Adipocyte (in vitro differentiated cells): ENCODE measurements around the gene RPL22.

Source experiments
- DNase-seq: peaks from one replicate; pipeline ENCODE4 v3.0.0-alpha.2; 2015; ENCODE audit warnings: low read depth
- H3K27me3 ChIP-seq: replicated peaks from 2 replicates; pipeline ENCODE4 v1.7.0; 2013; ENCODE audit warnings: mild to moderate bottlenecking, low read length, moderate library complexity; ENCODE audit not compliant: control insufficient read depth, insufficient read depth
- H3K36me3 ChIP-seq: 2 replicates; pipeline ENCODE4 v1.7.0; 2013; ENCODE audit warnings: low read length, mild to moderate bottlenecking, moderate library complexity; ENCODE audit not compliant: control insufficient read depth, insufficient read depth, severe bottlenecking
- H3K4me1 ChIP-seq: 2 replicates; pipeline ENCODE4 v1.7.0; 2013; ENCODE audit warnings: mild to moderate bottlenecking, low read length, moderate library complexity; ENCODE audit not compliant: control insufficient read depth, insufficient read depth
- H3K4me3 ChIP-seq: 2 replicates; pipeline ENCODE4 v1.7.0; 2013; ENCODE audit warnings: mild to moderate bottlenecking, low read length, moderate library complexity
- H3K9ac ChIP-seq: 2 replicates; pipeline ENCODE4 v1.7.0; 2013; ENCODE audit warnings: mild to moderate bottlenecking, low read length, moderate library complexity
- H3K9me3 ChIP-seq: 2 replicates; pipeline ENCODE4 v1.7.0; 2013; ENCODE audit warnings: mild to moderate bottlenecking, low read length, moderate library complexity; ENCODE audit not compliant: control insufficient read depth

RPL22 gene

DNA sequence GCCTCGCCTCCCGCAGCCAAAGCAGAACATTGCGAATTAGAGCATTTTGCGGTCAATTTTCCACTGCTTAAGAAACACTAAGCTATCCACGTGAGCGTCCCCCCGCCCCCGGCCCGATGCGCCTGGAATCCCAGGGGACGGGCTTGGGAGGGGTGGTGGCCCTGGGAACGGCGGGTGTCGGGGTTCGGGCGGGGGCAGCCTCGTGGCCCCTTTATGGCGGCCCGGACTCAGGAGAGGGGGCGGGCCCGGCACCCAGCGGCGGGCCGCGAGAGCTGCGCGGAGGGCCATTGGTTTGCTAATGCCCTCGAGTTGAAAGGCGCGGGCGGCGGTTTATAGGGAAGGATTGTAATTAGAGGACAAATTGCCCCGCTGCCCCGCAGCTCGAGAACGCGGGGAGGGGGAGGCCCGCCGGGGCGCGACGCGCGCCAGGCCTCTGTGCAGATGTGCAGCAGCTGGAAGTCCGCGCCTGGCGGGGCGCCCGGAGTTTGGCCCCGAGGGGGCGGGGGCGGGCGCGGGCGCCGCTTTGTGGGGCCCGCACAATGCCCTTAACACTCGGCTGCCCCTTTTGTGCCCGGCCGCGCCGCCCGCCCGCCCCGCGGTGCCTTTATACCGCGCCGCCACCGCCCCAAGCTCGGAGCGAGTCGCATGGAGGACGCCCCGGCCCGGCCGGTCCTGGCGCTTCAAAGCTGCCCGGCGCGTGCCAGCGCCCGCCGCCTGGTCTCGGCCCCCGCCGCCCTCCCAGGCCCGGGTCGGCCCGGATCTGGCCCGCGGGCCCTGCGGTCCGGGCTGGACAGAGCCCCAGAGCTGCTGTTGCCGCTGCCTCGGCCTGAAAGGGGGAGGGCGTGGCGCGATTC, 42.7 kb upstream of the RPL22 start:
- Histone ChIP-seq H3K4me3 (no peak overlapping the region), H3K9ac (no peak overlapping the region), H3K27me3 (peaks cover 30% of the 10 kb centered on the region), H3K36me3 (no peaks in the 10 kb centered on the region), H3K9me3 (peaks cover 4% of the 10 kb centered on the region), H3K4me1 (peaks cover 17% of the 10 kb centered on the region)
- DNase-seq: peak; percentile 39

DNA sequence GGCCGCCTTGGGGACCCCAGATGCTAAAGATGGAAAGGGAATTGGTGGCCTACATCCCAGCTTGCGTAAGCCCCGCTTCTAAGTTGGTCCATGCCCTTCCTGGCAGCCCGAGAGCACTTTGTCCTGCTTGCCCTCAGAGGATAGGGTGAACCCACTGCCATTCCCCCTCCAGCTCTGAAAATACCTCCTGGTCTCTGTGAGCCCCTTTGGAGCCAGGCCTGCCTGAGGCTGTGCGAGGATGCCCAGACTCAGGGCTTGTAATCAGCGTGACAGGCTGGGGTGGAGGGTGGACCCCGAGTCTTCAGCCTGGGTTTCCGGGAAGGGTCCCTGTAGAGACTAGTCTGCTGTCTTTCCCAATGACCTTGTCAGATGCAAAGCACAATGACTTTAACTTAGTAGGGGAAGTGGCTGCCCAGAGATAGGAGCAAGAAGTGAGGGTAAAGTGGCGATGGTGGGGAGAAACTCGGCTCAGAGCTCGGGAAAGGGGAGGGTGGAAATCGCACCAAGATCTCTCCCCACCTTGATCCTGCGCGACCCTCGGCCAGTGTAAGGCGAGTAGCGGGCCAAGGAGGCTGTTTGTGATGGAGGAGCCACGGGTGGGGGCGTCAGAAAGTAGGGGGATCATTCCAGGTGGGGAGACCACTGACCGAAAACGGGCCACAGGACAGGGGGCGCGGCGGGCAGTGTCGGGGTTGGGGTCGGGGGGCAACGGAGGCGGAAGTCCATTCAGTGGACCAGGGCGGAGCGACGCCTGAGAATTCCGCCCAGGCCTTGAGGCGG, 41.9 kb upstream of the RPL22 start:
- no peak overlapping the region for H3K4me3 ChIP-seq
- H3K27me3 ChIP-seq: peaks cover 24% of the 10 kb centered on the region

DNA sequence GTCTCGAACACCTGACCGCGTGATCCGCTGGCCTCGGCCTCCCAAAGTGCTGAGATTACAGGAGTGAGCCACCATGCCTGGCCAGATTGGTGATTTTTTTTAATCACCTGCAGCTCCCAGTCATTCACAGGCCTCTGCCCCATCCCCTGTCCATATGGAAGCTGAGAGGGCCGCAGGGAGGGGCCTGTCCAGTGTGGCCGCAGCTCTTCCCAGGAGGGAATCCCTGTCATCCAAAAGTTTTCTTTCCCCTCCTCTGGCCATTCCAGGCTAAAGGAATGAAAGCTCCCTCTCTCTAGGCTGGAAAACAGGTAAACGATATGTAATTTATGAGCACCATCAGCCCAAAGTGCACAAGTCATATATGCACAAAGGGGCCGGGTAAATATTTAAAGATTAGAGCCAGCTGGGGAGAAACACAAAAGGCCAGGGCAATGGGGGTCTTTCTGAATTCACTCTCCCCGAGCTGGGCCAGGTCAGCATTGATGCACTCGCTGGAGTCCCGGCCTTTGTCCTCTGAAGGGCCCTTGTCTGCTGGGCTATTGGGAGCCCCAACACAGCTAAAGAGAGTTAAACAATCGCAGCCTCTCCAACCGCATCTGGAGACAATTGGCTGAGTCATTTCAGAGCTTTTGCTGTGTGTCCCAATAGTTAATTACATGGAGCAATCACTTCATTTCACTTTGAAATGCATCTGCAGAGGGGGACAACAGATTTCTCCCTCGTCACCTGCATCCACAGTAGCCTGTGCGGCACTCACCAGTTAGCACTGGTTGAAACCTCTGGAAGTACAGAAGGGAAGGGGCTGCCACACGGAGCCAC, 40.8 kb upstream of the RPL22 start:
- Histone ChIP-seq H3K9me3 (peaks cover 4% of the 10 kb centered on the region), H3K9ac (no peak overlapping the region), H3K27me3 (peaks cover 20% of the 10 kb centered on the region), H3K4me3 (no peak overlapping the region), H3K4me1 (peaks cover 14% of the 10 kb centered on the region), H3K36me3 (no peaks in the 10 kb centered on the region)
- DNase-seq: peak; percentile 91

More for the DNA sequence above, 41.9 kb upstream of the RPL22 start:
- DNase-seq: no peak
- peaks cover 4% of the 10 kb centered on the region for H3K9me3 ChIP-seq
- H3K4me1 ChIP-seq: peaks cover 14% of the 10 kb centered on the region
- H3K36me3 ChIP-seq: no peaks in the 10 kb centered on the region
- no peak overlapping the region for H3K9ac ChIP-seq

DNA sequence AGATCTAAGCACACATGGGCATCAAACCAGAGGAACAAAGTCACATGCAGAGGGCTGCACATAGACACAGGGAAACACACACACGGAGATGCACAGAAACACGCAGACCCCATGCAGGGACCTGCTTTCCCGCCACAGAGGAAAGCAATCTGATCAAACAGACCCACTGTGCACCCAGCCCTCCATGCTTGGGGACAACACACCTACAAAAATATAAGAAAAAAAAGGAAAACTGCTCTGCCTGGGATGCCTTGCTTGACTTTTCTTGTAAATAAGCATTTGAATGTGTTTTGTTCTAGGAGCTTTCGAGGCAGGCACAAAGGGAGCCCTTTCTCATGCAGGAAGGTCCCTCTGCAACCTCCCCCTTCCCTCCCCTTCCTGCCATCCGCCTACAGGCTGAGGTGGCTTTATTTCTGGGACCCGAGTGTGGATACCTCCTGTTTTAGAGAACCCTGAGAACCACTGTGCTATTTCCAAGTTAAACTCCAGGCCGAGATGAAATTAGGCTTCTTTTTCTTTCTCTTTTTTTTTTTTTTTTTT, 39.9 kb upstream of the RPL22 start:
- peaks cover 4% of the 10 kb centered on the region for H3K9me3 ChIP-seq
- H3K36me3 ChIP-seq: no peaks in the 10 kb centered on the region
- DNase-seq: no peak
- no peak overlapping the region for H3K9ac ChIP-seq
- peaks cover 22% of the 10 kb centered on the region for H3K4me1 ChIP-seq
- peaks cover 15% of the 10 kb centered on the region for H3K27me3 ChIP-seq
- no peak overlapping the region for H3K4me3 ChIP-seq

DNA sequence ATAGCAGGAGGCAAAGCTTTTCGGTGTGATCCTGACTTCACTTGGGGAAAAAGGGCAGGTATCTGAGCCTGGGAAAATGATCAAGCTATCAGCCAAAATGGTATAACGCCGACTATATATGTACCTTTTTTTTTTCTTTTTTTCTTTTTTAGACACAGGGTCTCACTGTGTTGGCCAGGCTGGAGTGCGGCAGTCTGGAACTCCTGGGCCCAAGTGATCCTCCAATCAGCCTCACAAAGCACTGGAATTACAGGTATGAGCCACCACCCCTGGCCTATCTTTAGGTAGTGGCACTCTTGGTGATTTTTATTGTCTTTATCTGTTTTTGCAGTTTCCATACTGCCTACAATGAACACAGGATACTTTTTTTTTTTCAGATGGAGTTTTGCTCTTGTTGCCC, 37.7 kb upstream of the RPL22 start:
- Histone ChIP-seq H3K27me3 (peaks cover 6% of the 10 kb centered on the region), H3K36me3 (peaks cover 10% of the 10 kb centered on the region), H3K9me3 (no peaks in the 10 kb centered on the region), H3K4me3 (no peak overlapping the region), H3K9ac (no peak overlapping the region), H3K4me1 (peaks cover 26% of the 10 kb centered on the region)
- no peak for DNase-seq

DNA sequence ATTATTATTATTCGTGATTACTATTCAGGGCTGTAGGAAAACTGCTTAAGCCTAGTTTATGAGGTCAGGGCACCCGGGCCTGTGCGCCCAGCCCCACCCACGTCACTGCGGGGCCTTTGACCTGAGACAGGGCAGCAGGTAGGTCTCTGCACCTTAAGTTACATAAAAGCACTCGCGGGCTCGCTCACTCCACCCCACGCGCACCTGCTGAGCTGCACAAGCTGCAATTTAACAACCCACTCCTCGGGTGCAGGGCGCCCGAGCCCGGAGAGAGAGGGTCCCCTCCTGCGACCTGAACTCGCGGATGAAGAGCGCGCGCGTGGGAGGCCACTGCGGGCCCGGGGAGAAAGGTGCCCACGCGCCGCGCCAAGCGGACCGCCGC, 35.9 kb upstream of the RPL22 start:
- no peaks in the 10 kb centered on the region for H3K27me3 ChIP-seq
- peak overlapping the region; percentile 92 for H3K9ac ChIP-seq
- DNase-seq: no peak
- H3K4me1 ChIP-seq: peaks cover 16% of the 10 kb centered on the region
- peaks cover 23% of the 10 kb centered on the region for H3K36me3 ChIP-seq
- H3K4me3 ChIP-seq: peak overlapping the region; percentile 91
- no peaks in the 10 kb centered on the region for H3K9me3 ChIP-seq

DNA sequence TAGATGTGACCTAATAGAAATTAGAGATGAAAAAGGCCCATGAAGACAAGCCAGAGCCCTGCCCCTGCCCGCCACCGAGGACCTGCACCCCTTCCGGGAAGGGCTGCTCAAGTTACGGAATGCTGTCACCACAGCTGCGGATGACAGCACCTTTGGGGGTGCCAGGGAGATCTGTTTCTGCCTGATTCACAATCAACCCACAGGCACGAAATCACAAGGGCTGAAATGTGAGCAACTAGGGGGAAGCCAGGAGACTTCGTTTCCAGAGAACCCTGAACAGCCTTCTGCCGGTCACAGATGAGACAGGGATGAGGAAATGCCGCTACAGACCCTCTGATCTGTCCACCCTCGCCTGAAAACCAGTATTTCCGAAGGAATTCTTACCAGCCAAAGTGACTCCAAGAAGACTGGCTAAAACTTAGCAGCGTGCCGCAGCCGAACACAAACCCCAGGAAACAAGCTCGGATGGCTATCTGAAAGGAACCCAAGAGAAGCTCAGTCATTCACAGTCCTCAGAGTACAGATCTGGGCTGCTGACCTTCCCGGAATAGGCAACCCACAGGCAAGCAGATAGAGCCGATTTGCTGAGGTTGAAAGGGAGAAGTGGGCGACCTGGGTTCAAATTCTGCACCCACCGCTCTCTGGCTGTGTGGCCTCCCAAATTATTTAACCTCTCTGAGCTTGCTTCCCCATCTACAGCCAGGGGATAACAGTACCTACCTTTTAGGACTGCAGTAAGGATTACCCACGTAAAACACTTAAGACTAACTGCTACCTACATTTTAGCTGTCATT, 35.3 kb upstream of the RPL22 start:
- Histone ChIP-seq H3K9ac (peak overlapping the region; percentile 92), H3K9me3 (no peaks in the 10 kb centered on the region), H3K36me3 (peaks cover 26% of the 10 kb centered on the region), H3K27me3 (no peaks in the 10 kb centered on the region), H3K4me1 (peaks cover 12% of the 10 kb centered on the region), H3K4me3 (peak overlapping the region; percentile 91)
- no peak for DNase-seq

DNA sequence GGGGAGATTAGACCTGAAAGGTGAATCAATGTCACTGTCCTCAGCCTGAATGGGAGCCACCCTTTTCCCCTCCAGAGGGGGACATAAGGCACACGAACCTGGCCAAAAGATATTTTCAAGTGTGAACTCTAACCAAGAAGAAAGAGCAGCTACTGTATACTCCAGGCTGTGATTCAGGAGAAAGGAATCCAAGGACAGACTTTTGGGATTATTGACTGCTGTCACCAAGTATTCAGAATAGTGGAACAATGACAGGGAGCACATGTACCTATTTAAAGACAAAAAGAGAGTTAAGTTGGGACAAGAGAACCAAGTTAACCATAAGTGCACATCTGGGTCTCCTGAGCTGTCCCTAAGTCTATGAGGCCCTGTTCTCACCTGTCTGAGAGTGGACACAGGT, 34.0 kb upstream of the RPL22 start:
- no peak for DNase-seq
- Histone ChIP-seq H3K9ac (no peak overlapping the region), H3K4me1 (peaks cover 12% of the 10 kb centered on the region), H3K4me3 (no peak overlapping the region), H3K36me3 (peaks cover 30% of the 10 kb centered on the region), H3K27me3 (no peaks in the 10 kb centered on the region), H3K9me3 (no peaks in the 10 kb centered on the region)

DNA sequence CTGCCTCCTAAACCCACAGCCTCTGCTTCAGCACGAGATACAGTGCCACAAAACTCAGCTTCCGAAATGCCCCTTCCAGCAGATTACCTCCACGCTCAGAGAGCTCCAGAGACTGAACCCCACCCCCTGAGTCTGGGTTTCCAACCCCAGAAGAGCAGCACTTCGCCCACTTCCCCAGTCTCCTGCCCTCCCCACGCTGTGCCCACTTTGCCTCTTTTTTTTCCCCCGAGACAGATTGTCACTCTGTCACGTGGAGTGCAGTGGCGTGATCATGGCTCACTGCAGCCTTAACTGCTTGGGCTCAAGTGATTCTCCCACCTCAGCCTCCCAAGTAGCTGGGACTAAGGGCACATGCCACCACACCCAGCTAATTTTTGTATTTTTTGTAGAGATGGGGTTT, 26.3 kb upstream of the RPL22 start:
- Histone ChIP-seq H3K36me3 (peaks cover 50% of the 10 kb centered on the region), H3K27me3 (no peaks in the 10 kb centered on the region), H3K4me3 (no peak overlapping the region), H3K9me3 (no peaks in the 10 kb centered on the region), H3K9ac (no peak overlapping the region), H3K4me1 (peaks cover 11% of the 10 kb centered on the region)
- DNase-seq: no peak

DNA sequence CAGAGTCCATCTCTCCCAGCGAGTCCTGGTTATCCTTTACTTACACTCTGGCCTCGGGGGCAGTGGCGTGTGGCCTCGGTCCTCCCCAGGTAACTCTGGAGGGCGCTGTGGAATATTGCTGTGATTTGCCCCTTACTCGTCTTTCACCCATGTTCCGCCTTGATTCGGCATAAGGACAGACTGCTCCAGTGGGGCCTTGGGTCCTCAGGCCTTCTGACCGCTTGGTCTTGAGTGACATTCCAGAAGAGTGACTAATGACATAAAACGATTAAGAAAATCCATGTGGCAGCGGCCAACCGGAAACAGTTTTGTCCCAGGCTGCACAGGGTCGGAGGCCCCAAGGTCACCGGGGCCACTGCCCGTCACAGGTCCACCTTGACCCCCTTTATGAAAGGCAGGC, 25.3 kb upstream of the RPL22 start:
- DNase-seq: no peak
- H3K36me3 ChIP-seq: peaks cover 46% of the 10 kb centered on the region
- no peak overlapping the region for H3K9ac ChIP-seq

More for the DNA sequence above, 25.3 kb upstream of the RPL22 start:
- Histone ChIP-seq H3K4me1 (peaks cover 11% of the 10 kb centered on the region), H3K27me3 (no peaks in the 10 kb centered on the region), H3K9me3 (no peaks in the 10 kb centered on the region), H3K4me3 (no peak overlapping the region)
